ENCODE results near the gene CREB5. TPM values are rescaled to one million over a fixed set of nuclear protein-coding genes. Genes with fewer than 3 reads are reported as not detected.

The CREB5 gene
- total and polyA plus RNA-seq, 2 of the 13 experiments (the other 11 are each of a cell fraction or from before 2014, with no cell fraction given): 0.38 to 0.71 TPM

GRCh38 chr7:28376634-28377033 is 35.7 kb upstream of the CREB5 start:
- ATAC-seq: no peak
- Histone ChIP-seq H3K36me3 (replicated peaks in 1 of 2; ENCODE audit: control insufficient read depth in 1 of 2, insufficient read depth in 2 of 2, low read length in 2 of 2) (no peaks in the 10 kb centered on the region), H3K4me2 (ENCODE audit: low read depth, low read length) (no peak overlapping the region), H3K27me3 (ENCODE audit: control insufficient read depth in 1 of 2, insufficient read depth in 2 of 2, low read length in 2 of 2) (peaks cover 0 to 4% of the 10 kb centered on the region in 2 experiments; a peak in 1 of 5 replicates), H3K79me2 (ENCODE audit: insufficient read depth, low read length) (no peaks in the 10 kb centered on the region), H3K4me1 (ENCODE audit: insufficient read depth, low read length) (no peaks in the 10 kb centered on the region), H3K9me3 (ENCODE audit: low read length) (no peaks in the 10 kb centered on the region), H3K4me3 (replicated peaks in 1 of 3; ENCODE audit: insufficient read depth in 1 of 3, low read depth in 2 of 3, low read length in 3 of 3) (no peak overlapping the region), H3K9ac (ENCODE audit: insufficient read depth, low read depth, low read length) (no peak overlapping the region), H2AFZ (ENCODE audit: low read length) (no peak overlapping the region), H4K20me1 (ENCODE audit: insufficient read depth, low read length) (no peaks in the 10 kb centered on the region), H3K27ac (ENCODE audit: extremely low read length, insufficient read depth, low read length) (no peak overlapping the region)
- ChIA-PET POLR2A (no interaction called here), CTCF (ENCODE audit: low intra/inter-chr PET ratio, low total read pairs) (no interaction called here)
- TF ChIP-seq ZFP37 (CRISPR knock-in tag; IDR thresholded peaks at IDR 0.05; ENCODE audit: borderline replicate concordance) (no peak), SIN3B (IDR thresholded peaks at IDR 0.05; ENCODE audit: low read length) (no peak), AGO2 (optimal IDR thresholded peaks at IDR 0.05; ENCODE audit: low read depth, low read length) (no peak)
- intact Hi-C loops (cut with micrococcal nuclease; ENCODE audit: unreplicated experiment): no loop called here
- FAIRE-seq: no peak
- in situ Hi-C loops (cut with HindIII; ENCODE audit: extremely low pct_ligation_motif_present, low pct_unique_long_range_greater_than_20kb): no loop called here
- WGBS (ENCODE audit: low lambda C conversion rate): 25% methylated on average over 2 of the region's 2 CpGs
- DNase-seq (ENCODE audit: low spot score): no peak
- no TSS peak for BruUV-seq (replicated peaks)

GRCh38 chr7:28378574-28379149 is 33.7 kb upstream of the CREB5 start:
- 63% methylated on average over 3 of the region's 3 CpGs for WGBS (ENCODE audit: low lambda C conversion rate)
- CTCF ChIA-PET (ENCODE audit: low intra/inter-chr PET ratio, low total read pairs): no interaction called here

More at GRCh38 chr7:28378574-28379149, 33.7 kb upstream of the CREB5 start:
- H3K4me2 ChIP-seq (ENCODE audit: low read depth, low read length): no peak overlapping the region
- no peaks in the 10 kb centered on the region for H3K9me3 ChIP-seq (ENCODE audit: low read length)
- no peaks in the 10 kb centered on the region for H3K36me3 ChIP-seq (replicated peaks in 1 of 2; ENCODE audit: control insufficient read depth in 1 of 2, insufficient read depth in 2 of 2, low read length in 2 of 2)
- H3K4me1 ChIP-seq (ENCODE audit: insufficient read depth, low read length): no peaks in the 10 kb centered on the region
- H2AFZ ChIP-seq (ENCODE audit: low read length): no peak overlapping the region
- H3K27me3 ChIP-seq (ENCODE audit: control insufficient read depth in 1 of 2, insufficient read depth in 2 of 2, low read length in 2 of 2): no peaks in the 10 kb centered on the region; a peak in 1 of 5 replicates
- POLR2A ChIA-PET: no interaction called here
- no peak for ATAC-seq
- no peaks in the 10 kb centered on the region for H4K20me1 ChIP-seq (ENCODE audit: insufficient read depth, low read length)
- no peaks in the 10 kb centered on the region for H3K79me2 ChIP-seq (ENCODE audit: insufficient read depth, low read length)
- intact Hi-C loops (cut with micrococcal nuclease; ENCODE audit: unreplicated experiment): no loop called here
- TF ChIP-seq MYC (CRISPR knock-in tag; IDR thresholded peaks at IDR 0.05; ENCODE audit: borderline replicate concordance): no peak
- TF ChIP-seq FOXP4 (CRISPR knock-in tag; IDR thresholded peaks at IDR 0.05): no peak
- no peak for TF ChIP-seq TBL1XR1 (IDR thresholded peaks at IDR 0.05; ENCODE audit: borderline replicate concordance, low read length, partially characterized antibody)
- no peak for TF ChIP-seq HNF4G (IDR thresholded peaks at IDR 0.05; ENCODE audit: borderline replicate concordance, low read depth, low read length)
- no peak for TF ChIP-seq HNF4G (CRISPR knock-in tag; IDR thresholded peaks at IDR 0.05; ENCODE audit: borderline replicate concordance, low read depth)
- TF ChIP-seq HMG20B (CRISPR knock-in tag; conservative IDR thresholded peaks at IDR 0.05): no peak
- TF ChIP-seq, protein P1, sequence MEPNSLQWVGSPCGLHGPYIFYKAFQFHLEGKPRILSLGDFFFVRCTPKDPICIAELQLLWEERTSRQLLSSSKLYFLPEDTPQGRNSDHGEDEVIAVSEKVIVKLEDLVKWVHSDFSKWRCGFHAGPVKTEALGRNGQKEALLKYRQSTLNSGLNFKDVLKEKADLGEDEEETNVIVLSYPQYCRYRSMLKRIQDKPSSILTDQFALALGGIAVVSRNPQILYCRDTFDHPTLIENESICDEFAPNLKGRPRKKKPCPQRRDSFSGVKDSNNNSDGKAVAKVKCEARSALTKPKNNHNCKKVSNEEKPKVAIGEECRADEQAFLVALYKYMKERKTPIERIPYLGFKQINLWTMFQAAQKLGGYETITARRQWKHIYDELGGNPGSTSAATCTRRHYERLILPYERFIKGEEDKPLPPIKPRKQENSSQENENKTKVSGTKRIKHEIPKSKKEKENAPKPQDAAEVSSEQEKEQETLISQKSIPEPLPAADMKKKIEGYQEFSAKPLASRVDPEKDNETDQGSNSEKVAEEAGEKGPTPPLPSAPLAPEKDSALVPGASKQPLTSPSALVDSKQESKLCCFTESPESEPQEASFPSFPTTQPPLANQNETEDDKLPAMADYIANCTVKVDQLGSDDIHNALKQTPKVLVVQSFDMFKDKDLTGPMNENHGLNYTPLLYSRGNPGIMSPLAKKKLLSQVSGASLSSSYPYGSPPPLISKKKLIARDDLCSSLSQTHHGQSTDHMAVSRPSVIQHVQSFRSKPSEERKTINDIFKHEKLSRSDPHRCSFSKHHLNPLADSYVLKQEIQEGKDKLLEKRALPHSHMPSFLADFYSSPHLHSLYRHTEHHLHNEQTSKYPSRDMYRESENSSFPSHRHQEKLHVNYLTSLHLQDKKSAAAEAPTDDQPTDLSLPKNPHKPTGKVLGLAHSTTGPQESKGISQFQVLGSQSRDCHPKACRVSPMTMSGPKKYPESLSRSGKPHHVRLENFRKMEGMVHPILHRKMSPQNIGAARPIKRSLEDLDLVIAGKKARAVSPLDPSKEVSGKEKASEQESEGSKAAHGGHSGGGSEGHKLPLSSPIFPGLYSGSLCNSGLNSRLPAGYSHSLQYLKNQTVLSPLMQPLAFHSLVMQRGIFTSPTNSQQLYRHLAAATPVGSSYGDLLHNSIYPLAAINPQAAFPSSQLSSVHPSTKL (CRISPR knock-in tag; IDR thresholded peaks at IDR 0.05): no peak
- TF ChIP-seq FOXO4 (CRISPR knock-in tag; conservative IDR thresholded peaks at IDR 0.05): no peak
- no peak for TF ChIP-seq ZNF160 (CRISPR knock-in tag; IDR thresholded peaks at IDR 0.05)
- in situ Hi-C loops (cut with HindIII; ENCODE audit: extremely low pct_ligation_motif_present, low pct_unique_long_range_greater_than_20kb): no loop called here
- DNase-seq (ENCODE audit: low spot score): no peak
- H3K27ac ChIP-seq (ENCODE audit: extremely low read length, insufficient read depth, low read length): no peak overlapping the region
- no peak overlapping the region for H3K4me3 ChIP-seq (replicated peaks in 1 of 3; ENCODE audit: insufficient read depth in 1 of 3, low read depth in 2 of 3, low read length in 3 of 3)
- no TSS peak for BruUV-seq (replicated peaks)
- H3K9ac ChIP-seq (ENCODE audit: insufficient read depth, low read depth, low read length): no peak overlapping the region
- no peak for FAIRE-seq
